Hematopoietic multipotent progenitor cell treated with erythropoietin and hydrocortisone succinate and interleukin-3 and kit ligand, for 17 days (in vitro differentiated cells): ENCODE measurements around the gene TMC1.
"Not testable (repeated sequence)": the region's sequence is repeated elsewhere in the genome, so short reads cannot be mapped to it uniquely, and the experiment has no call there.

ENCODE experiments used
- DNase-seq: peaks from one replicate; pipeline ENCODE4 v3.0.0-alpha.2; 2015; ENCODE audit warnings: low spot score

Gene TMC1

GRCh38 chr9:72826996-72827949 lies 305.9 kb downstream of the TMC1 start:
- no peak for DNase-seq

DNA sequence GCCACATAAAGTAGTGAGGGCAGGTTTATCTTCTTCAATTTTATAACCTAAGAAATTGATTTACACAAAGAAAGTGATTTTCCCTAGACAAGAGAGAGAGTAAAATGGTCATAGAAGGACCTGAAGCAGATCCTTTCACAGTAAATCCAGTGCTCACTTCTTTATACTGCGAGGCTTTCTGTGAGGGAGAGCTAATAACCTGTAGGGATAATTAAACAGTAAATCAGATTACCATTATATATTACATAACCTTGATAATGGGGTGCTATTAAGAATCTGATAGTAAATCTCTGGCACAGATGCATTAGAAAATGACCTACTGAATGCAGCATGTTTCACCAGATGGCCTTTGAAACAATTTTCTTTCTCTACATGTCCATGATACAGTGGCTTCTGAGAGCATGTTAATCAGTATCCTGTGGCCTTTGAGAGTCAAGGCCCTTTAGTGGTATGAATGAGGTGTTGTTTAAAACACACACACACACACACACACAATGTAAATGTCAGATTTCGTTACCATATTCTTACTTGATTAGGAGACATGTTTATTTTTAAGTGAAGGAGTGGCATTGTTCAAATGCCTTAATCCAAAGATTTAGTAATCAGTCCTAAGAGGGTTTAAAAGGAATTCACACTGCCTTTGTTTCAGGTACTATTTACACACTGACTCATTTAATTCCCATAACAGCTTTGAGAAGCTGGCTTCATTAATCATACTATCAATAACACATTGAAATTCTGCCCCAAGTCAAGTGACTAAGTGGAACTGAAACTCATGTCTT lies 306.7 kb downstream of the TMC1 start:
- DNase-seq, result no peak

- no peak for DNase-seq
Measured at GRCh38 chr9:72834994-72835393, 313.6 kb downstream of the TMC1 start.

DNA sequence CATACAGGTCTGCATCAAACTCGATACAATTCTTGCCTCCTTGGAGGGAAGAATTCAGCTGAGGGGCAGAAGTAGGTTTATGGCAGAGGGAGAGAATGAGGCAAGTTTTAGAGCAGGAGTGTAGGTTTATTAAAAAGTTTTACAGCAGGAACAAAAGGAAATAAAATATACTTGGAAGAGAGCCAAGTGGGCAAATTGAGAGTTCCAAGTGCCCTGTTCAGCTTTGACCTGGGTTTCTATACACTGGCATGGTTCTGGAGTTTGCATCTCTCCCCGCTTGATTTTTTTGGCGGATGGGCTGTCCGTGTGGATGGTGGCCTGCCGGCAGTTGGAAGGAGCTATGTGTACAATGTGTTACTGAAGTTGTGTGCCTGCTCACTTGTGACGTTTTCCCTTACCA lies 315.4 kb downstream of the TMC1 start:
- no peak for DNase-seq

GRCh38 chr9:72839085-72839484 lies 317.7 kb downstream of the TMC1 start:
- no peak for DNase-seq

GRCh38 chr9:72843520-72844439 lies 322.4 kb downstream of the TMC1 start:
- no peak for DNase-seq

DNA sequence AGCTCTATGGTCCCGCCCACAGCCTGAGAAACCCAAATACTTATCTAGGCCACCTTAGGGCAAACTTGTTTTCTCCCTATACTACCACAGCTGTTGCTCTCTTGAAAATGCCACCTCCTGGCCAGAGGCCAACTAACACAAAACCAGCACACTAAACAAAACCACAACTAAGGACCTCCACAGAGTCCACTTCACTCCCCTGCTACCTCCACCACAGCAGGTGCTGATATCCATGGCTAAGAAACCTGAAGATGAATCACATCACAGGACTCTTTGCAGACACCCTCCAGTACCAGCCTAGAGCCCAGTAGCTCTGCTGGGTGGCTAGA lies 323.0 kb downstream of the TMC1 start:
- DNase-seq, result no peak

- DNase-seq, result not testable (repeated sequence)
Measured at GRCh38 chr9:72845052-72845451, 323.6 kb downstream of the TMC1 start.

DNA sequence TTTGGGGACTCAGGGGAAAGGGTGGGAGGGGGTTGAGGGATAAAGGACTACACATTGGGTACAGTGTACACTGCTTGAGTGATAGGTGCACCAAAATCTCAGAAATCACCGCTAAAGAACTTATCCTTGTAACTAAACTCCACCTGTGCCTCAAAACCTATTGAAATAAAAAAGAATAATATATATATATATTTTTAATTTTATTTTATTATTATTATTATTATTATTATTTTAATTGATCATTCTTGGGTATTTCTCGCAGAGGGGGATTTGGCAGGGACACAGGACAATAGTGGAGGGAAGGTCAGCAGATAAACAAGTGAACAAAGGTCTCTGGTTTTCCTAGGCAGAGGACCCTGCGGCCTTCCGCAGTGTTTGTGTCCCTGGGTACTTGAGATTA lies 328.8 kb downstream of the TMC1 start:
- DNase-seq, result not testable (repeated sequence)

DNA sequence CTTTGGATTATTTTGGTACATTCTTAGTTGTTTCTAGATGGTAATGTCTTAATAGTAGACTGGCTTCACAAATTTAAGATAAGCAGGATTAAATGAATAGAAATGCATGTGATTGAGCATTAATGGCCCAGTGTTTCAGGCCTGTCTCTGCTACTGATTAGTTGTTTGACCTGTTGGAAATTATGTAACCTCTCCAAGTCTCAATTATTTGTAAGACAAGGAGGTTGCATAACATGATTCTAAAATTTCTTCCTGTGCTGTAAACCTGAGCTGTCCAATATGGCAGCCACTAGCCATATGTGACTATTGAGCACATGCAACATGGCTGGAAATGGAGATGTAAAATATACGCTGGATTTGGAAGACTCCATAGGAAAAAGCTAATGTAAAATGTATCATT lies 333.9 kb downstream of the TMC1 start:
- DNase-seq, result no peak

GRCh38 chr9:72855890-72856523 lies 334.6 kb downstream of the TMC1 start:
- DNase-seq, result no peak

DNA sequence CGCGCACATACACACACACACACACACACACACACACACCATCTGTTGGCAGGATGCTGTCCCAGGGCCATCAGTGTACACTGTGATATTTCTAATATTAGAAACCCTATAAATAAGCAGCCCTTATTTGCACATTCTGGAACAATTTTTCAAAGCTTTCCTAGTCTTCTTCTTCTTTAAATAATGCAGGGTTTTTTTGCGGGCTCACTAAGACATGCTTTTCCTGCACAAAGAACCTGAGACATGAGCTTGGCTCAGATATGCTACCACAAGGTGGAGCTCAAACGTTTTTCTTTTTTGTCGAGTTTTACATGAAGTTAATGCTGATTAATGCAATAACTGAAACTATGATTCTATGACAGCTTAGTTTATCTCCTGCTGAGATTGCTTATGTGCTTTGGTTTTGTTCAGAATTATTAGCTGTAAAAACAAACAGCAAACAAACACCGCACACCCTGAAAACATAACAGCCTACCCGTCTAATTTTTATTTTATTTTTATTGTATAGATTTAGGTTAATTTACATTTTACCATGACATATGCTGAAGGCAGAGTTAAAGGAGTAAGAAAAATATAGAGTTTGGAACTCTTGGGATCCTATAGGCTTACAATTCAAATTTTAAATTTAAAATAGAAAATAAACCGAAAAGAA lies 335.7 kb downstream of the TMC1 start:
- DNase-seq, result no peak

GRCh38 chr9:72857624-72857996 lies 336.2 kb downstream of the TMC1 start:
- no peak for DNase-seq

DNA sequence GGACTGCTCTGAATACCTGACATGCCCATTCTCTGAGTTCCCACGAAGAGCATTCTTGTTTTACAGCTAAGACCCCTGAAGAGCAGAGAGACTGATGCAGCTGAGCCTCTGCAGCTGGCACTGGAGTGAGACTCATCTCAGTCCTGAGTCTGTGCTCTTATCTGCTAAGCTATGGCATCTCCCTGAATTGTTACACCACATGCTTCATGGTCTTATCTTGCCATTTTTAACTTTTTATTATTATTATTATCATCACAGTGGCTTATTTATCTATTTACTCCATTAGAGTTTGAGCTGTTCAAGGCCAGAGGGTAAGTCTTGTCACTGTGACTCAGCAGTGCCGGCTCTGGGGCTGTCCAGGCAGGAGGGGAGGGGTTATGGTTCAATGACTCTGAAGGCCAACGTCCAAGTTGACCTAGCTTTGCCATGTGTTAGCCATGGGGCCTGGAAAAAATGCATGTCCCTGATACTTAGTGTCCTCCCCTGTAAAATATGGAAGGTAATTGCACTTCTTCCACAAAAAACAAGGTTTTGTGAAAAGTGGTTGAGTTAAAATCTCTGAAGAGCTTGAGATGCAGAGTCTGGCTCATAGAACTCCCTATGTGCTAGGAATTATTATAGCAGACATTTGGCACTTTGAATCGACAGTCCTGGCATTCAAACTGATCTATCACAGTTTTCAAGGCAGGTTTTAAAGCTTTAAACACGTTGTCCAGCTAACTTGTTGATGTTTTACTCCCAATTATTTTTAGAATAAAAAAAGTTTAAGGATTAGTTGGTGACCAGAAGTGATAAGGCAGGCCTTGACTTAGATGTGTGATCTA lies 336.9 kb downstream of the TMC1 start:
- DNase-seq, result no peak

DNA sequence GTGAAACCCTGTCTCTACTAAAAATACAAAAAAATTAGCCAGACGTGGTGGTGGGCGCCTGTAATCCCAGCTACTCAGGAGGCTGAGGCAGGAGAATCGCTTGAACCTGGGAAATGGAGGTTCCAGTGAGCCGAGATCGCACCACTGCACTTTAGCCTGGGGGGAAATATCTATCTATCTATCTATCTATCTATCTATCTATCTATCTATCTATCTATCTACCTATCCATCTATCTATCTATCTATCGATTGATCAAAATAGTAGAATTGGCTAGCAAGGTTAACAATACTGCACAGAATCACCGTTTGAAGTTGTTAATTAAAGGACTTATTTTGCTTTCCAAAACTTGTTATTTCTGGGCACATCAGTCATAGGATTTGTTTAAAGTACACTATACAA lies 341.4 kb downstream of the TMC1 start:
- not testable (repeated sequence) for DNase-seq

DNA sequence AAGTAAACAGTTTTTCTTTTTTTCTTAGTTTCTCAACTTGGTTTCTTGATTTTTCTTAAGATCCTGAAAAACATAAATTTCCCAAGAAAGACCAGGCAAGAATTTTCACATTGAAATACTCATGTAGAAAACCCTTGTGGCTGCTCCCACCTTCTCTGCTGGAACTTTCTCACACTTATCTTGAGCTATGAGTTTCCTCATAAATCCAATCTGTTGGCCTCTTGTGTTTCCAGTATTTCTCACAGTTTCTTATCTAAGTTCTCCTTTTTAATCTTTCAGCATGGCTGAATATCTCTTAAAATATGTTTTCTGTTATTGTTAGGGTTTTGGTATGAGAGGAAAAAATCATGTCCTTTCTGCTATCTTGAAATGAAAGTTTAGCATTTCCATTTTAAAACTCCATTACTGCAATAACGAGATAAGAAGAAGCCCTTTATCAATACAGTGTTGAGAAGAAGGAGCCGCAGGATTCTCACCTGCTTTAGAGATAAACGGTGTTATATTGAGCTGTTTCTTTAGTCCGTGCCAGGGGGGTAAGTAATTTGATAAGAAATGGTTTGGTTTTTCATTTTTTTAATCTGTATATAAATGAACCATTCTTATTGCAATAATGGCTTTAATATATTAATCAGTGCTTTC lies 342.2 kb downstream of the TMC1 start:
- no peak for DNase-seq

GRCh38 chr9:72864327-72864726 lies 342.9 kb downstream of the TMC1 start:
- no peak for DNase-seq

GRCh38 chr9:72871685-72872084 lies 350.3 kb downstream of the TMC1 start:
- DNase-seq, result no peak

GRCh38 chr9:72872718-72873117 lies 351.3 kb downstream of the TMC1 start:
- no peak for DNase-seq

- DNase-seq, result no peak
Measured at GRCh38 chr9:72873456-72873855, 352.0 kb downstream of the TMC1 start.
